Posterior vena cava (tissue), 2 donors: ENCODE data around the gene C3orf80. TPM values are rescaled to one million over a fixed set of nuclear protein-coding genes. Genes with fewer than 3 reads are reported as not detected.
"Not testable (repeated sequence)": the region's sequence is repeated elsewhere in the genome, so short reads cannot be mapped to it uniquely, and the experiment has no call there.

ENCODE experiments used
- DNase-seq: peaks from one replicate; pipeline ENCODE4 v3.0.0-alpha.2; 2020; ENCODE audit warnings: low spot score
- intact Hi-C, 2 donors: fragments of 100-400 bp; cut with DNase I; formaldehyde crosslinking; loops; one replicate each; pipeline versions ENCODE4 v1.14.1 to v1.14.2; 2022 to 2023
- long read RNA-seq, 2 donors: library from polyadenylated mRNA; unstranded; transcript quantifications; one replicate each; pipeline ENCODE4 v2.0.0, GENCODE V29; 2020 to 2021
- total RNA-seq, 2 donors: library from RNA; stranded (reverse); fragmentation: NEBNext Ultra II Directional; extraction: Animal tissue kit (Norgen Biotek cat#: 25700); gene quantifications; one replicate each; pipeline ENCODE4 v1.2.1, GENCODE V29; 2021
- donor health status: DM: yes; HTN: yes; CAD: no.
- donor health status: DM: yes; HTN: yes; CAD: no.

Gene C3orf80
- total RNA-seq: 1 to 10 TPM in 1 of 2 donors, under 1 TPM in 1; 0.51 to 1.5 TPM
- long read RNA-seq, donor 1: 0 reads
- long read RNA-seq, donor 2: 0 reads

DNA sequence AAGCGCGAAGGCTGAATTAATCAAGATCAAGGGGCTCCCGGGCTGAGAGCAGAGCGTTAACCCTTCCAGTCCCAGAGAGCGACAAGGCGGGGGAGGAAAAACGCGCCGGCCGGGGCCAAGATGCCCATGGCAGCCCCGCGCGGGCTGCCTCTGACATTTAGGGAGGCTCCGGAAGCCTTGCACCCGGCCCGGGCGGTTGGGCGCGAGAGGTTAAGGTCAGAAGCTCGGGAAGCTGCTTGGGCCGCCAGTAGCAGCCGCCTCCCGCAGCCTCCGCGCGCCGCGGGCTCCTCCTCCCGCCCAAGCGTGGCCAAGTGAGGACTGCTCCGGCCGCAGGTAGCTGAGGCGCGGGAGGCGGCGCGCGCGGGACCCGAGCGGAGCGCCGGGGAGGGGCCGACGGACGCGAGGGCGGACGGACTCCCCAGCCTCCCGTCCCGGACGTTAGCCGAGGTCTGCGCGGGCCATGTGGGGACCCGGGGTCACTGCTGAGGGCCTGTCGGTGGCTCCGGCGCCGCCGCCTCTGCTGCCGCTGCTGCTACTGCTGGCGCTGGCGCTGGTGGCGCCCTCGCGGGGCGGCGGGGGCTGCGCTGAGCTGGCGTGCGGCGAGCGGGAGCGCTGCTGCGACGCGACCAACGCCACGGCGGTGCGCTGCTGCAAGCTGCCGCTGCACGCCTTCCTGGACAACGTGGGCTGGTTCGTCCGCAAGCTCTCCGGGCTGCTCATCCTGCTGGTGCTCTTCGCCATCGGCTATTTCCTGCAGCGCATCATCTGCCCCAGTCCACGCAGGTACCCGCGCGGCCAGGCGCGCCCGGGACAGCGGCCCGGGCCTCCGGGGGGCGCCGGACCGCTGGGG lies at the start of gene C3orf80:
Gene C3orf80 (plus strand): TSS at position 247 of the 850 bp plus-strand sequence. CDS start 214 bp downstream, at position 461.
- intact Hi-C loops: no loop called here
- peak; percentile 85 for DNase-seq

GRCh38 chr3:160176923-160177322 lies 48.3 kb upstream of the C3orf80 start:
- intact Hi-C loops: no loop called here

GRCh38 chr3:160178661-160179060 lies 46.6 kb upstream of the C3orf80 start:
- intact Hi-C loops, DNase-seq: not testable (repeated sequence)

More at GRCh38 chr3:160176923-160177322, 48.3 kb upstream of the C3orf80 start:
- no peak for DNase-seq

DNA sequence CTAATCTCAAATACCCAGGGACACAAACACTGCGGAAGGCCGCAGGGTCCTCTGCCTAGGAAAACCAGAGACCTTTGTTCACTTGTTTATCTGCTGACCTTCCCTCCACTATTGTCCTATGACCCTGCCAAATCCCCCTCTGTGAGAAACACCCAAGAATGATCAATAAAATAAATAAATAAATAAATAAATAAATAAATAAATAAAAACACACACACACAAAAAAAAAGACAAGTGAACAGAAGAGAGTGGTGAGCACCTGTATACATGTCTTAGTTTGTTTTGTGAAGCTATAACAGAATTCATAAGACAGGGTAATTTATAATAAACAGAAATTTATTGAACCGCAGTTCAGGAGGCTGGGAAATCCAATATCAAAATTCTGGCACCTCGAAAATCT lies 45.8 kb upstream of the C3orf80 start:
- intact Hi-C loops, DNase-seq: not testable (repeated sequence)

- no peak for DNase-seq
- intact Hi-C loops: no loop called here
Measured at GRCh38 chr3:160179906-160180305, 45.3 kb upstream of the C3orf80 start.

- intact Hi-C loops: no loop called here
- DNase-seq: no peak
Measured at GRCh38 chr3:160180581-160181216, 44.5 kb upstream of the C3orf80 start.

DNA sequence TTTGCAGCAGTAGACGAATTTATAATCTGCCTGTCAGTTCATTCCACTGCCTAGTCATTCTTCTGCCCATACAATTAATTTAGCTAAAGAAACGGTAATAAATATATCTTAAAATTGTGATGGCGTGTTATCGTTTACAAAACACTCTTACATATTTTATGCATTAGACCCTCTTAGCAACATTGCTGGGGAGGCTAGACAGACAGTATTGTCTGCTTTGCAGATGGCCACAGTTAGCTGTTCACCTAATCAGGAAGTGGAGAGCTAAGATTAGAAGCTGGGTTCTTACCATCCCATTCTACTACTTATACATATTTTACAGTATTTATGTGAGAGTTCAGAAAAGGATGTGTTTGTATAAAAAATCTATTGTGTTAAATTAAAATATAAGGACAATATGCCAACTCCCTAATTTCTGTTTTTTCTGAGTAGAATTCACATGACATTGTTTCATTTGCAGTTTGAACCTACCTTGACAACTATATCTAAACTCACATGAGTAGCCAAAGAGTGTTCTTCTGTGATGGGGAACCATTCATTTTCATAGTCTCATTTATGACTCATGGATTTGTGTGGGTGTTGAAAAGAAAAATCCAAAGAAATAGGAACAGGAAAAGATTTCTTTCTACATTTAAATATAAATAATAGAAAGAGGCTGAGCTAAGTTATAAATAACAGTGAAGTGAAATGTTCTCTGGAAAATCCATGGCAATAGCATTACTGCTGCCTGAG lies 41.7 kb upstream of the C3orf80 start:
- intact Hi-C loops: no loop called here
- DNase-seq: no peak

DNA sequence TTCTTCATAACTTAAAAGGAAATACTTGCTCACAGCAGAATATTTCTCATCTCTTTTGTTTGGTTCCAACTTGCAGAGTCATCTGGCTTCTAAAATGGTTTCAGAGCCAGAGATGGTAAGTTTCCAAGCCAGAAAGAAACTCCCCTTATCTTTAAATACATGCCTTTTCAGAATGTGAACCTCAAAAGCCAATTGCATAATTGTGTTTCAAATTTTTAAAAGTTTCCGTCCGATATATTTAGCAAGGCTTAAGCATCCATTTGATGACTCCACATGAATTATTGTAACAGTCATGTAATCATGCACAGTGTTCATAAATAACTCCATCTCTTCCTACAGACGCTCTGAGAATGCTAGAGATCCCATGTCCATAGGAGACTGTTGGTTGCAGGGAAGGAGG lies 40.6 kb upstream of the C3orf80 start:
- no peak for DNase-seq
- intact Hi-C loops: no loop called here

GRCh38 chr3:160185751-160186150 lies 39.5 kb upstream of the C3orf80 start:
- intact Hi-C loops: no loop called here

GRCh38 chr3:160187288-160187687 lies 37.9 kb upstream of the C3orf80 start:
- no peak for DNase-seq
- intact Hi-C loops: no loop called here

More at GRCh38 chr3:160185751-160186150, 39.5 kb upstream of the C3orf80 start:
- no peak for DNase-seq

- intact Hi-C loops: no loop called here
- no peak for DNase-seq
Measured at GRCh38 chr3:160192310-160193029, 32.8 kb upstream of the C3orf80 start.

DNA sequence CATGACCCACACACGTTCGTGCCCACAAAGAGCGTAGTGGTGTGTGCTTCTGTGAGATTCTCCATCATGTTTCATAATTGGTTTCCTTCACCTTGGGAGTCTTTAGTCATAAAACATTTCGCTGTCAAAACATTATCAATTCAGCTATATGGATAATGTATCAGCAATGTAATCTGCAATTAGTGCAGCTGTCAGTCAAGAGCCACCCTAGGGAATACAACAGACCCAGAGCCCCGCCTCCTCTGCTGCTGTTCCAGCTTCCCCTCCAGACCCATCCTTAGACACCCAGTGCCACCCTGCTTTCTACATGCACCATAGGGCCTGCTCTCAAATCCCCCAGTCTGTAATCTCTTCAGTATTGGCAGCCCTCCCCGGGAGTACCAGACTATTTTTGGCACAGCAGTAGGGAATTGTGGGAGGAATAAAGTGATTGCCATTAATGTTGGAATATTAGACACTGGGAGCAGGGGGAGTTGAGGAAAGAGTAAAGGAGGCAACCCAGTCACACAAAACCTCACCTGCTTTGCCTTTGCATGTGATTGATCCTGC lies 31.5 kb upstream of the C3orf80 start:
- no peak for DNase-seq
- intact Hi-C loops: no loop called here

DNA sequence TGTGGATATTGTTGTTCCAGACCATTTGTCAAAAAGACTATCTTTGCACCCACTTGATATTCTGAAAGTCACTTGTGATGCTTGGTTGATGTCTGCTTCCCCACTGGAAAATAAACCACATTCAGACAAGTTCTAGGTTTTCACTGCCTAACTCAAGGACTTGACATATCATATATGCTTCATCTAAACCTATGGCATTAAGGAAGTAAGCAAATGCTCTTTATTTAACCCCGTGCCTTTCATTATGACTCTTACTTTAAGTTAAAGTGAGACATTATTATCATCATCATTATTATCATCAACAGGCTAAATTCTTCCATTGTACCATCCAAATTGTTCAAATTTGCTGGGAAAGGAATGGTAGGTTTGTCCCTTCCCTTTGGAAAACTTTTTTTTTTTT lies 30.8 kb upstream of the C3orf80 start:
- DNase-seq: no peak
- intact Hi-C loops: no loop called here

GRCh38 chr3:160195106-160195505 lies 30.1 kb upstream of the C3orf80 start:
- intact Hi-C loops: no loop called here
- DNase-seq: no peak

DNA sequence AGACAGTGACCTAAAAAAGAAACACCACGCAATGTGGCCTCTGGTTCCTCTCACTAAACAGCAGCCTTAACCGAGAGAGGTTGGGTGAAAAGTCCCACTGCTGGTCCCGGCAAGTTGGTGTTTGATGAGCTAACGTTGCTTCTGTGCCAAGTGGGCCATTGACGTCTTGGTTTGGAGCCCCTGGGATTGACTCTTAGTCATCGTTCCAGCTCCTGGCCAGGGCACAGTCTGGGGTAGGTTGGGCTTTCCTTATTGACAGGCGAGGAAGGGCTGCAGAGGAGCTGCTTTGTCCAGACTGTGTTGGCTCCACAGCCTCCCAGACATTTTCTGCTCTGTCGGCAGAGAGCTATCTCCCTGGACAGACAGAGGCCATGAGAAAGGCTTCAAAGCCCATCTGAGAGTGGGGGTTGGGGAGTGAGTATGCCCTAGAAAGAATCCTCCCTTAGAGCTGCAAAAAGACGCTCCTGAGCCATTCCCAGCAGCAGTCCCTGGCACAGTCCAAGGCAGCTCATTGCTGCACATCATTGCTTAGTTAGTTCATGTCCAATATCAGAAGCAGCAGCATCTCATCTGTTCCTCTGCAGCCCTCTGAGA lies 28.6 kb upstream of the C3orf80 start:
- intact Hi-C loops: no loop called here
- peak; percentile 89 for DNase-seq

GRCh38 chr3:160199108-160199507 lies 26.1 kb upstream of the C3orf80 start:
- no peak for DNase-seq
- intact Hi-C loops: no loop called here

- intact Hi-C loops: no loop called here
Measured at GRCh38 chr3:160200353-160200752, 24.9 kb upstream of the C3orf80 start.

DNA sequence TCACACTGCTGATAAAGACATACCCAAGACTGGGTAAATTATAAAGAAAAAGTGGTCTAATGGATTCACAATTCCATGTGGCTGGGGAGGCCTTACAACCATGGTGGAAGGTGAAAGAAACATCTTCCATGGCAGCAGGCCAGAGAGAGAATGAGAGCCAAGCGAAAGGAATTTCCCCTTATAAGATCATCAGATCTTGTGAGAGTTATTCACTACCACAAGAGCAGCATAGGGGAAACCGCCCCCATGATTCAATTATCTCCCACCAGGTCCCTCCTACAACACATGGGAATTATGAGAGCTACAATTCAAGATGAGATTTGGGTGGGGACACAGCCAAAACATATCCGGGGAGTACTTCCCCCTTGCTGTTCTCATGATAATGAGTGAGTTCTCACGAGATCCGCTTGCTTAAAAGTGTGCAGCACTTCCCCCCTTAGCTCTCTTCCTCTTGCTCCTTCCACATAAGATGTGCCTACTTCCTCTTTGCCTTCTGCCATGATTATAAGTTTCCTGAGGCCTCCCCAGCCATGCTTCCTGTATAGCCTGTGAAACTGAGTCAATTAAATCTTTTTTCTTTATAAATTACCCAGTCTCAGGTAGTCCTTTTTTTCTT lies 20.7 kb upstream of the C3orf80 start:
- intact Hi-C loops: not testable (repeated sequence)

More at GRCh38 chr3:160200353-160200752, 24.9 kb upstream of the C3orf80 start:
- no peak for DNase-seq

More for the DNA sequence above, 20.7 kb upstream of the C3orf80 start:
- DNase-seq: not testable (repeated sequence)
